ENCODE measurements around the gene DLG4.

Gene DLG4

GRCh38 chr17:7226721-7227710 is 7.4 kb upstream of the DLG4 start:
- DNase-seq, result no peak

GRCh38 chr17:7225711-7226331 is 6.2 kb upstream of the DLG4 start:
- no peak for DNase-seq

- DNase-seq, result no peak
These were observed 5.0 kb upstream of the DLG4 start for GRCh38 chr17:7224661-7225111.

- DNase-seq, result no peak
These were observed 4.5 kb upstream of the DLG4 start for GRCh38 chr17:7224110-7224509.

- no peak for DNase-seq
These were observed 3.7 kb upstream of the DLG4 start for GRCh38 chr17:7223375-7223774.

- DNase-seq, result no peak
These were observed 3.3 kb upstream of the DLG4 start for GRCh38 chr17:7222972-7223292.

GRCh38 chr17:7222093-7222971 is 2.7 kb upstream of the DLG4 start:
- DNase-seq, result no peak

- no peak for DNase-seq
These were observed 1.8 kb upstream of the DLG4 start for GRCh38 chr17:7221278-7222092.

GRCh38 chr17:7220593-7221277 is 1.1 kb upstream of the DLG4 start:
- peak; percentile 82 for DNase-seq

GRCh38 chr17:7219229-7219811 is 316 bp downstream of the DLG4 start:
- no peak for DNase-seq

GRCh38 chr17:7218758-7219157 is 878 bp downstream of the DLG4 start:
- peak; percentile 97 for DNase-seq

GRCh38 chr17:7218166-7218565 is 1.5 kb downstream of the DLG4 start:
- no peak for DNase-seq

- DNase-seq, result peak; percentile 91
These were observed 2.3 kb downstream of the DLG4 start for GRCh38 chr17:7217113-7217987.

- DNase-seq, result no peak
These were observed 3.2 kb downstream of the DLG4 start for GRCh38 chr17:7216242-7217112.

- peak; percentile 71 for DNase-seq
These were observed 3.9 kb downstream of the DLG4 start for GRCh38 chr17:7215652-7216180.

- DNase-seq, result no peak
These were observed 4.4 kb downstream of the DLG4 start for GRCh38 chr17:7215136-7215638.

GRCh38 chr17:7214300-7215135 is 5.1 kb downstream of the DLG4 start:
- DNase-seq, result peak; percentile 100

- DNase-seq, result peak; percentile 99
These were observed 5.7 kb downstream of the DLG4 start for GRCh38 chr17:7213895-7214299.
